Heart right ventricle (tissue), 16 donors: Measurements from ENCODE around the gene AADAT. TPM values are rescaled to one million over a fixed set of nuclear protein-coding genes. Genes with fewer than 3 reads are reported as not detected.

Source experiments
- ATAC-seq, 8 donors: fragments of 200-7000 bp; cut with Tn5 transposase; one replicate each; pipeline ENCODE4 v1.9.1; 2020; ENCODE audit warnings: mild to moderate bottlenecking in 8 of 8, moderate library complexity in 8 of 8, moderate number of reproducible peaks in 1 of 8
- DNase-seq, 2 donors: peaks; one replicate each; pipeline ENCODE4 v3.0.0-alpha.2; 2020
- H3K27ac ChIP-seq, 10 donors: fragments of 200-600 bp; sonication (generic) in 2 of 10; one replicate each; pipeline versions ENCODE4 v1.5.0 to v1.8.0; 2020 to 2022; ENCODE audit warnings: mild to moderate bottlenecking in 3 of 10
- H3K27me3 ChIP-seq, 7 donors: fragments of 200-600 bp; one replicate each; pipeline ENCODE4 v1.8.0; 2021 to 2022; ENCODE audit warnings: mild to moderate bottlenecking in 2 of 7
- H3K36me3 ChIP-seq, 9 donors: fragments of 200-600 bp; sonication (generic) in 1 of 9; one replicate each; pipeline versions ENCODE4 v1.5.0 to v1.8.0; 2020 to 2022; ENCODE audit warnings: mild to moderate bottlenecking in 2 of 9
- H3K4me1 ChIP-seq, 9 donors: fragments of 200-600 bp; sonication (generic) in 1 of 9; one replicate each; pipeline versions ENCODE4 v1.5.0 to v1.8.0; 2020 to 2022; ENCODE audit warnings: mild to moderate bottlenecking in 4 of 9
- H3K4me3 ChIP-seq, 10 donors: fragments of 200-600 bp; sonication (generic) in 2 of 10; one replicate each; pipeline versions ENCODE4 v1.5.0 to v1.8.0; 2020 to 2022; ENCODE audit warnings: mild to moderate bottlenecking in 7 of 10, moderate library complexity in 2 of 10
- H3K9me3 ChIP-seq, 11 donors: fragments of 200-600 bp in 10 of 11; sonication (generic) in 2 of 11; one replicate each; pipeline versions ENCODE4 v1.5.0 to v1.8.0; 2013 to 2022; ENCODE audit warnings: mild to moderate bottlenecking in 2 of 11, control low read depth in 1 of 11, moderate library complexity in 1 of 11
- CTCF ChIP-seq, 9 donors: fragments of 200-600 bp; sonication (generic) in 2 of 9; IDR thresholded peaks; one replicate each; pipeline versions ENCODE4 v1.5.0 to v1.8.0; 2021 to 2022; ENCODE audit warnings: antibody characterized with exemption in 9 of 9, mild to moderate bottlenecking in 5 of 9, moderate library complexity in 1 of 9
- WGBS, 2 donors: extraction: QIAGEN DNeasy Blood & Tissue Kit; methylation state at CpG; one replicate each; pipeline ENCODE4 v1.1.7; 2013; ENCODE audit warnings: inconsistent platforms in 1 of 2; 5-methylcytosine and 5-hydroxymethylcytosine counted together
- intact Hi-C, 10 donors: fragments of 100-400 bp; cut with DNase I; formaldehyde crosslinking; loops; one replicate each; pipeline versions ENCODE4 v1.11.1 to v1.14.2; 2022
- polyA plus RNA-seq, 2 donors: library from polyadenylated mRNA; stranded (reverse); fragments of 200-250 nt; gene quantifications; one replicate each; pipeline ENCODE4 v1.2.3, GENCODE V29; 2013
- total RNA-seq, 10 donors: library from RNA; stranded (reverse); fragmentation: NEBNext Ultra II Directional in 3 of 10; extraction: Animal tissue kit (Norgen Biotek cat#: 25700) in 3 of 10; gene quantifications; one replicate each; pipeline versions ENCODE4 v1.2.1 to v1.2.4, GENCODE V29; 2021 to 2023
- donor health status: Arrhythmogenic right ventricular cardiomyopathy.
- donor health status: ischemic (EF 13 %, LVEDD 7.1; RV severe dilation, severe dysfunction).
- donor health status: healthy with polysubstance abuse.
- donor health status: DM: no; HTN: yes; CAD: no.
- donor health status: DM: no; HTN: no; CAD: no.
- donor health status: ischemic (EF 25% LVEDD 6.9; RV normal size, moderate dysfunction).
- donor health status: ischemic (EF 25% LVEDD 5.7; RV mildly dilated, moderate dysfunction).
- donor health status: healthy.
- donor health status: DM: yes; HTN: yes; CAD: no.
- donor health status: Ischemic cardiomyopathy.
- donor health status: ischemic (EF 35%, LVEDD 5.7; RV mildly dilated, moderate dysfunction).
- donor health status: nonischemic (EF 11% LVEDD 7.7; RV severe dilation, severe dysfunction).
- donor health status: DM: yes; HTN: yes; CAD: no.
- donor health status: PGD.
- donor health status: ischemic (EF 29% LVEDD 5.4; RV normal size, mild dysfunction).
- donor health status: nonischemic (EF 23%, LVEDD 6.1; RV moderate dilation, normal function).

AADAT gene
- total and polyA plus RNA-seq, 12 donors: 0.82 to 3.5 (median 1.7) TPM

- DNase-seq: no peak
- TF ChIP-seq CTCF (IDR thresholded peaks at IDR 0.05): no peak
- Histone ChIP-seq H3K36me3 (peaks cover 0 to 75% (median 4%) of the 10 kb centered on the region in 9 donors), H3K27ac (no peak overlapping the region), H3K4me3 (no peak overlapping the region), H3K4me1 (no peaks in the 10 kb centered on the region), H3K9me3 (no peaks in the 10 kb centered on the region), H3K27me3 (no peaks in the 10 kb centered on the region)
- intact Hi-C loops: no loop called here
- ATAC-seq: no peak
- WGBS, 2 donors: 80 to 96% methylated on average over 3 of the region's 3 CpGs
Measured at GRCh38 chr4:170080496-170080895, 9.3 kb downstream of the AADAT start.

- Histone ChIP-seq H3K27ac (no peak overlapping the region), H3K27me3 (no peaks in the 10 kb centered on the region), H3K36me3 (peaks cover 0 to 70% (median 4%) of the 10 kb centered on the region in 9 donors), H3K9me3 (no peaks in the 10 kb centered on the region), H3K4me1 (no peaks in the 10 kb centered on the region), H3K4me3 (no peak overlapping the region)
- WGBS, 2 donors: 80 to 88% methylated on average over 2 of the region's 2 CpGs
- intact Hi-C loops: no loop called here
- ATAC-seq (no peak), DNase-seq (no peak)
- TF ChIP-seq CTCF (IDR thresholded peaks at IDR 0.05): no peak
Measured at GRCh38 chr4:170079981-170080380, 9.8 kb downstream of the AADAT start.

GRCh38 chr4:170071196-170071595 is 18.6 kb downstream of the AADAT start:
- no peak for TF ChIP-seq CTCF (IDR thresholded peaks at IDR 0.05)
- DNase-seq: no peak
- H3K27ac ChIP-seq: no peak overlapping the region
- H3K4me3 ChIP-seq: no peak overlapping the region
- WGBS, 2 donors: 83 to 91% methylated on average over 6 of the region's 6 CpGs
- ATAC-seq: no peak
- no peaks in the 10 kb centered on the region for H3K27me3 ChIP-seq
- no peaks in the 10 kb centered on the region for H3K4me1 ChIP-seq
- H3K36me3 ChIP-seq: peaks cover 0 to 64% (median 4%) of the 10 kb centered on the region in 9 donors
- intact Hi-C loops: no loop called here
- H3K9me3 ChIP-seq: no peaks in the 10 kb centered on the region

DNA sequence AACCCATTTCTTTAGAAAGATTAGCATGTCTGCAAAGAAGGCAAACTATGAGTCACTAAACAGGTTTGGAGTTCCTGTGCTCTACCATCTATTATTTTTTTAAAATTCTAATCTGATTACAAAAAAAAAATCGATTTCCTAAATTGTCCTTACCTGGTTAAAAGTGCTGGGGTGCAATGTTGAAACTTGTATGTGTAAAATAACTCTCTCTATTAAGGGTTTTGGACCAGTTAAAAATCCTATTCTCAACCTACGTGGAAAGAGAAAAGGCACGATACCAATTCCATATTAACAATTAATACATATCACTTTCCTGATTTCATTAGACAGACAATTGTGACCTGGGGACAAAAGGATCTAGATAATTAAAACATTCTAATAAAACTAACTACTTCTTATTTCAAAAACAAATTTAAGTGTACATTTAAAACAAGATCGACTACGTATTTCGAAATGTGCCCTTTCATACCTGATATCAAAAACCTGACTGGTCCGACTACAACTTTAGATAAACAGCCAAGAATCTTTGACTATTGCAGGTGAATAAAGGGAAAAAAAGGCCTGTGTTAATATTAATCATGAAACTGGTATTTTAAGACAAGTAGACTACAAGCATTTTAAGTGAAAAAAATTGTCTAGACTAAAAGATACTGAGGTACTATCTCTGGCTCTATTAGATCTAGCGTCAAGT is 21.2 kb downstream of the AADAT start:
- no peak for TF ChIP-seq CTCF (IDR thresholded peaks at IDR 0.05)
- H3K4me1 ChIP-seq: no peaks in the 10 kb centered on the region
- H3K27ac ChIP-seq: no peak overlapping the region
- WGBS, 2 donors: 96% methylated on average over 8 of the region's 8 CpGs
- H3K36me3 ChIP-seq: peaks cover 0 to 68% (median 4%) of the 10 kb centered on the region in 9 donors
- H3K27me3 ChIP-seq: no peaks in the 10 kb centered on the region
- no peak for DNase-seq
- H3K4me3 ChIP-seq: no peak overlapping the region
- intact Hi-C loops: no loop called here
- no peaks in the 10 kb centered on the region for H3K9me3 ChIP-seq
- ATAC-seq: no peak
